HepG2 (cell line): ENCODE measurements around the gene HTRA3. TPM values are rescaled to one million over a fixed set of nuclear protein-coding genes. Genes with fewer than 3 reads are reported as not detected.

Source experiments
- ATAC-seq: fragments of 200-7000 bp; cut with Tn5 transposase; 3 replicates; pipeline ENCODE4 v1.9.1; 2020; ENCODE audit warnings: mild to moderate bottlenecking, moderate library complexity
- BruUV-seq: library from RNA; stranded (reverse); fragments of 400-500 nt; replicated peaks from 2 replicates; lab custom pipeline; 2021; lab: Mats Ljungman, UMichigan
- CTCF ChIA-PET: fragments of 300-600 bp; formaldehyde crosslinking; extraction: SDS; loops from one replicate; lab custom pipeline; 2021; ENCODE audit warnings: low total read pairs, inconsistent platforms, low intra/inter-chr PET ratio; lab: Yijun Ruan, JAX
- POLR2A ChIA-PET: fragments of 350-600 bp; sonication (Branson Sonifier 250); formaldehyde crosslinking; loops from one replicate; lab custom pipeline; 2020; ENCODE audit warnings: antibody characterized with exemption, inconsistent platforms; lab: Yijun Ruan, JAX
- DNase-seq: peaks from one replicate; pipeline ENCODE4 v3.0.0-alpha.2; 2015; ENCODE audit warnings: low spot score
- FAIRE-seq: peaks from 3 replicates; lab custom pipeline; 2011; peaks lifted over from hg19 to GRCh38; lab: Jason Lieb, UNC
- H2AFZ ChIP-seq: one replicate; pipeline ENCODE4 v1.6.1; 2011; ENCODE audit warnings: low read length, inconsistent platforms
- H3K27ac ChIP-seq: fragments of 300-600 bp; 3 replicates; pipeline ENCODE4 v1.8.0; 2011; ENCODE audit warnings: mixed run types, mild to moderate bottlenecking, mixed read lengths, low read length, inconsistent platforms; ENCODE audit not compliant: insufficient read depth; ENCODE audit errors: extremely low read length
- H3K27me3 ChIP-seq, 2 experiments: fragments of 200-600 bp in 1 of 2; 2 replicates in 1 of 2; 3 replicates in 1 of 2; pipeline versions ENCODE4 v1.6.0 to v1.8.0; 2011; ENCODE audit warnings: low read length in 2 of 2, mild to moderate bottlenecking in 2 of 2, moderate library complexity in 2 of 2, inconsistent platforms in 1 of 2; ENCODE audit not compliant: insufficient read depth in 2 of 2, control insufficient read depth in 1 of 2
- H3K36me3 ChIP-seq, 2 experiments: fragments of 200-600 bp in 1 of 2; replicated peaks in 1 of 2; 2 replicates in 1 of 2; 3 replicates in 1 of 2; pipeline versions ENCODE4 v1.5.1 to v1.8.0; 2011; ENCODE audit warnings: low read length in 2 of 2, inconsistent platforms in 1 of 2; ENCODE audit not compliant: insufficient read depth in 2 of 2, control insufficient read depth in 1 of 2
- H3K4me1 ChIP-seq: 2 replicates; pipeline ENCODE4 v1.5.1; 2012; ENCODE audit warnings: low read length, inconsistent platforms; ENCODE audit not compliant: insufficient read depth
- H3K4me2 ChIP-seq: 2 replicates; pipeline ENCODE4 v1.6.0; 2011; ENCODE audit warnings: low read depth, low read length, inconsistent platforms
- H3K4me3 ChIP-seq, 3 experiments: fragments of 200-600 bp in 1 of 3; sonication (generic), shearing (Covaris generic) in 1 of 3; replicated peaks in 1 of 3; 2 replicates each; pipeline ENCODE4 v1.5.1; 2011 to 2016; ENCODE audit warnings: low read length in 3 of 3, inconsistent platforms in 2 of 3, low read depth in 2 of 3, mild to moderate bottlenecking in 2 of 3, control low read depth in 1 of 3, mixed read lengths in 1 of 3; ENCODE audit not compliant: insufficient read depth in 1 of 3
- H3K79me2 ChIP-seq: one replicate; pipeline ENCODE4 v1.6.1; 2011; ENCODE audit warnings: low read length, inconsistent platforms; ENCODE audit not compliant: insufficient read depth
- H3K9ac ChIP-seq: 2 replicates; pipeline ENCODE4 v1.6.0; 2011; ENCODE audit warnings: mild to moderate bottlenecking, low read depth, low read length, inconsistent platforms; ENCODE audit not compliant: insufficient read depth
- H3K9me3 ChIP-seq: 2 replicates; pipeline ENCODE4 v1.5.1; 2012; ENCODE audit warnings: mild to moderate bottlenecking, low read length
- H4K20me1 ChIP-seq: 2 replicates; pipeline ENCODE4 v1.6.0; 2011; ENCODE audit warnings: inconsistent platforms, mild to moderate bottlenecking, low read length, moderate library complexity; ENCODE audit not compliant: insufficient read depth
- HIVEP1 ChIP-seq: sonication (generic); formaldehyde crosslinking; IDR thresholded peaks from 2 replicates; pipeline ENCODE4 v1.4.0; 2020; ENCODE audit warnings: mild to moderate bottlenecking, missing genetic modification reagents
- HOXA9 ChIP-seq: sonication (generic); formaldehyde crosslinking; IDR thresholded peaks from 2 replicates; pipeline ENCODE4 v1.8.1; 2022; ENCODE audit warnings: missing genetic modification reagents, mild to moderate bottlenecking, moderate library complexity, borderline replicate concordance
- SIN3B ChIP-seq: fragments of 150-350 bp; IDR thresholded peaks from 2 replicates; pipeline ENCODE4 v1.6.1; 2014; ENCODE audit warnings: low read length
- SMARCC2 ChIP-seq: fragments of 450-650 bp; IDR thresholded peaks from 2 replicates; pipeline ENCODE4 v1.6.1; 2017; ENCODE audit warnings: antibody characterized with exemption, mild to moderate bottlenecking
- SMC3 ChIP-seq: IDR thresholded peaks from 2 replicates; pipeline ENCODE4 v1.6.1; 2011; ENCODE audit warnings: low read length, improper control_type of control experiment
- ZNF224 ChIP-seq: sonication (generic); formaldehyde crosslinking; IDR thresholded peaks from 2 replicates; pipeline ENCODE4 v1.5.0; 2020; ENCODE audit warnings: mild to moderate bottlenecking, missing genetic modification reagents
- ZNF256 ChIP-seq: sonication (generic); formaldehyde crosslinking; conservative IDR thresholded peaks from 2 replicates; pipeline ENCODE4 v1.4.0; 2020; ENCODE audit warnings: missing genetic modification reagents
- ZNF431 ChIP-seq: sonication (generic); formaldehyde crosslinking; IDR thresholded peaks from 2 replicates; pipeline ENCODE4 v1.9.0; 2022; ENCODE audit warnings: missing genetic modification reagents, low read depth, mild to moderate bottlenecking, borderline replicate concordance
- ZNF878 ChIP-seq: sonication (generic); formaldehyde crosslinking; IDR thresholded peaks from 2 replicates; pipeline ENCODE4 v1.8.1; 2023; ENCODE audit warnings: mild to moderate bottlenecking, missing genetic modification reagents, moderate library complexity
- ZSCAN30 ChIP-seq: sonication (generic); formaldehyde crosslinking; IDR thresholded peaks from 2 replicates; pipeline ENCODE4 v1.5.0; 2020; ENCODE audit warnings: mild to moderate bottlenecking, missing genetic modification reagents
- WGBS: methylation state at CpG from one replicate; pipeline ENCODE4 v1.1.6; 2017; ENCODE audit warnings: low lambda C conversion rate; 5-methylcytosine and 5-hydroxymethylcytosine counted together
- in situ Hi-C: cut with HindIII; loops from 2 replicates; pipeline ENCODE4 v1.10.0; 2017; ENCODE audit warnings: low pct_unique_long_range_greater_than_20kb; ENCODE audit not compliant: extremely low pct_ligation_motif_present
- intact Hi-C: fragments of 100-400 bp; cut with micrococcal nuclease; formaldehyde crosslinking; loops from one replicate; pipeline ENCODE4 v1.10.0; 2022; ENCODE audit not compliant: unreplicated experiment
- polyA plus RNA-seq, 8 experiments: library from polyadenylated mRNA; depleted of rRNA in 3 of 8; stranded (reverse) in 7 of 8; unstranded in 1 of 8; fragments of >200 nt; fragmentation: Illumina TruSeq in 4 of 8; extraction: Trizol in 4 of 8; gene quantifications; 2 replicates each; pipeline versions ENCODE4 v1.2.1 to v1.2.3, GENCODE V29; 2011 to 2016; ENCODE audit warnings: low read depth in 4 of 8, missing spikeins in 1 of 8, mixed read lengths in 1 of 8; ENCODE audit not compliant: insufficient read depth in 1 of 8
- total RNA-seq, 5 experiments: library from RNA; depleted of rRNA; stranded (reverse); fragments of >200 nt; fragmentation: Illumina TruSeq; extraction: Trizol; gene quantifications; 2 replicates each; pipeline ENCODE4 v1.2.3, GENCODE V29; 2016; ENCODE audit warnings: low read depth in 1 of 5
- TF ChIP-seq, protein P1 (sequence below): sonication (generic); formaldehyde crosslinking; IDR thresholded peaks from 2 replicates; pipeline ENCODE4 v1.4.0; 2020; ENCODE audit warnings: missing genetic modification reagents
- TF ChIP-seq, protein P2 (sequence below): sonication (generic); formaldehyde crosslinking; IDR thresholded peaks from 2 replicates; pipeline ENCODE4 v1.4.0; 2020; ENCODE audit warnings: missing genetic modification reagents, mild to moderate bottlenecking, borderline replicate concordance
- TF ChIP-seq, protein P3 (sequence below): sonication (generic); formaldehyde crosslinking; IDR thresholded peaks from 2 replicates; pipeline ENCODE4 v1.4.0; 2020; ENCODE audit warnings: missing genetic modification reagents
- TF ChIP-seq, protein P4 (sequence below): IDR thresholded peaks from 2 replicates; pipeline ENCODE4 v1.6.1; 2018; ENCODE audit warnings: missing genetic modification reagents, mild to moderate bottlenecking, missing compliant biosample characterization
- TF ChIP-seq, protein P5 (sequence below): IDR thresholded peaks from 2 replicates; pipeline ENCODE4 v1.6.1; 2016; ENCODE audit warnings: low read depth

HTRA3 gene
- total and polyA plus RNA-seq, 2 of the 13 experiments (the other 11 are each of a cell fraction or from before 2014, with no cell fraction given) = 0.17 TPM; not detected in 1

DNA sequence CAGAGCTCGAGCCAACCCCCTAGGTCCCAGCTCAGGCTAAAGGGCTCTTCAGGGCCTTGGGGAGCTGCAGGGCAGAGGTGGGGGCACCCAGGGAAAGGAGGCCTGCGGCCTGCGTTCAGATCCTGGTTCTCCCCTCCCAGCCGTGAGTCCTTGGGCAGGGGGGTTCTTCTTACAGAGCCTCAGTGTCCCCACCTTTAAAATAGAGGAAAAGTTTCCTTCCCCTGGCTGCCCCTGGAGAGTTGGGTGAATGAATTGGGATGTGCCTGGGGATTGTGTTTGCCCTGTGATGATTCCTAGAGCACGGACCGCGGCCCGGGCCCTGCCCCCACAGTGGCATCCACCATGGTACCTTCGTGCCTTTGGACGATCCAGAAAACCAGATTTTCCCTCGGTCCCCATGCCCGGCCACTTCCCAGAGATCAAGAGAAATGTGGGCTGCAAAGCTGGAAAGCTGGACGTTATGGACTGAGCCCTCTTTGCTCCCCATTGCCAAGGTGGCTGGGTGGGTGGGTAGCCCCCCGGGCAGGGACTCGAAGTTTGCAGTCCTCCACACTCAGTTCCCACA, 11.4 kb downstream of the HTRA3 start:
- intact Hi-C loops (no loop called here), in situ Hi-C loops (no loop called here)
- BruUV-seq = no TSS peak
- POLR2A ChIA-PET = no interaction called here
- TF ChIP-seq, protein P1, sequence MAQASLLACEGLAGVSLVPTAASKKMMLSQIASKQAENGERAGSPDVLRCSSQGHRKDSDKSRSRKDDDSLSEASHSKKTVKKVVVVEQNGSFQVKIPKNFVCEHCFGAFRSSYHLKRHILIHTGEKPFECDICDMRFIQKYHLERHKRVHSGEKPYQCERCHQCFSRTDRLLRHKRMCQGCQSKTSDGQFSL (CRISPR knock-in tag) = no peak
- TF ChIP-seq SMC3 (no peak), ZNF256 (no peak), ZNF224 (no peak), ZNF431 (CRISPR knock-in tag) (no peak), SIN3B (no peak), HOXA9 (CRISPR knock-in tag) (no peak), ZSCAN30 (CRISPR knock-in tag) (no peak), SMARCC2 (no peak), ZNF878 (no peak), HIVEP1 (CRISPR knock-in tag) (no peak)
- TF ChIP-seq, protein P2, sequence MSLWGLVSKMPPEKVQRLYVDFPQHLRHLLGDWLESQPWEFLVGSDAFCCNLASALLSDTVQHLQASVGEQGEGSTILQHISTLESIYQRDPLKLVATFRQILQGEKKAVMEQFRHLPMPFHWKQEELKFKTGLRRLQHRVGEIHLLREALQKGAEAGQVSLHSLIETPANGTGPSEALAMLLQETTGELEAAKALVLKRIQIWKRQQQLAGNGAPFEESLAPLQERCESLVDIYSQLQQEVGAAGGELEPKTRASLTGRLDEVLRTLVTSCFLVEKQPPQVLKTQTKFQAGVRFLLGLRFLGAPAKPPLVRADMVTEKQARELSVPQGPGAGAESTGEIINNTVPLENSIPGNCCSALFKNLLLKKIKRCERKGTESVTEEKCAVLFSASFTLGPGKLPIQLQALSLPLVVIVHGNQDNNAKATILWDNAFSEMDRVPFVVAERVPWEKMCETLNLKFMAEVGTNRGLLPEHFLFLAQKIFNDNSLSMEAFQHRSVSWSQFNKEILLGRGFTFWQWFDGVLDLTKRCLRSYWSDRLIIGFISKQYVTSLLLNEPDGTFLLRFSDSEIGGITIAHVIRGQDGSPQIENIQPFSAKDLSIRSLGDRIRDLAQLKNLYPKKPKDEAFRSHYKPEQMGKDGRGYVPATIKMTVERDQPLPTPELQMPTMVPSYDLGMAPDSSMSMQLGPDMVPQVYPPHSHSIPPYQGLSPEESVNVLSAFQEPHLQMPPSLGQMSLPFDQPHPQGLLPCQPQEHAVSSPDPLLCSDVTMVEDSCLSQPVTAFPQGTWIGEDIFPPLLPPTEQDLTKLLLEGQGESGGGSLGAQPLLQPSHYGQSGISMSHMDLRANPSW (CRISPR knock-in tag) = no peak
- TF ChIP-seq, protein P3, sequence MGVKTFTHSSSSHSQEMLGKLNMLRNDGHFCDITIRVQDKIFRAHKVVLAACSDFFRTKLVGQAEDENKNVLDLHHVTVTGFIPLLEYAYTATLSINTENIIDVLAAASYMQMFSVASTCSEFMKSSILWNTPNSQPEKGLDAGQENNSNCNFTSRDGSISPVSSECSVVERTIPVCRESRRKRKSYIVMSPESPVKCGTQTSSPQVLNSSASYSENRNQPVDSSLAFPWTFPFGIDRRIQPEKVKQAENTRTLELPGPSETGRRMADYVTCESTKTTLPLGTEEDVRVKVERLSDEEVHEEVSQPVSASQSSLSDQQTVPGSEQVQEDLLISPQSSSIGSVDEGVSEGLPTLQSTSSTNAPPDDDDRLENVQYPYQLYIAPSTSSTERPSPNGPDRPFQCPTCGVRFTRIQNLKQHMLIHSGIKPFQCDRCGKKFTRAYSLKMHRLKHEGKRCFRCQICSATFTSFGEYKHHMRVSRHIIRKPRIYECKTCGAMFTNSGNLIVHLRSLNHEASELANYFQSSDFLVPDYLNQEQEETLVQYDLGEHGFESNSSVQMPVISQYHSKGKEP (CRISPR knock-in tag) = no peak
- TF ChIP-seq, protein P4, sequence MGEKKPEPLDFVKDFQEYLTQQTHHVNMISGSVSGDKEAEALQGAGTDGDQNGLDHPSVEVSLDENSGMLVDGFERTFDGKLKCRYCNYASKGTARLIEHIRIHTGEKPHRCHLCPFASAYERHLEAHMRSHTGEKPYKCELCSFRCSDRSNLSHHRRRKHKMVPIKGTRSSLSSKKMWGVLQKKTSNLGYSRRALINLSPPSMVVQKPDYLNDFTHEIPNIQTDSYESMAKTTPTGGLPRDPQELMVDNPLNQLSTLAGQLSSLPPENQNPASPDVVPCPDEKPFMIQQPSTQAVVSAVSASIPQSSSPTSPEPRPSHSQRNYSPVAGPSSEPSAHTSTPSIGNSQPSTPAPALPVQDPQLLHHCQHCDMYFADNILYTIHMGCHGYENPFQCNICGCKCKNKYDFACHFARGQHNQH = no peak
- TF ChIP-seq, protein P5, sequence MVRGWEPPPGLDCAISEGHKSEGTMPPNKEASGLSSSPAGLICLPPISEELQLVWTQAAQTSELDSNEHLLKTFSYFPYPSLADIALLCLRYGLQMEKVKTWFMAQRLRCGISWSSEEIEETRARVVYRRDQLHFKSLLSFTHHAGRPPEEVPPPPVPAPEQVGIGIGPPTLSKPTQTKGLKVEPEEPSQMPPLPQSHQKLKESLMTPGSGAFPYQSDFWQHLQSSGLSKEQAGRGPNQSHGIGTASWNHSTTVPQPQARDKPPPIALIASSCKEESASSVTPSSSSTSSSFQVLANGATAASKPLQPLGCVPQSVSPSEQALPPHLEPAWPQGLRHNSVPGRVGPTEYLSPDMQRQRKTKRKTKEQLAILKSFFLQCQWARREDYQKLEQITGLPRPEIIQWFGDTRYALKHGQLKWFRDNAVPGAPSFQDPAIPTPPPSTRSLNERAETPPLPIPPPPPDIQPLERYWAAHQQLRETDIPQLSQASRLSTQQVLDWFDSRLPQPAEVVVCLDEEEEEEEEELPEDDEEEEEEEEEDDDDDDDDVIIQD = no peak
- no peak overlapping the region for H3K9ac ChIP-seq
- H3K4me1 ChIP-seq = no peaks in the 10 kb centered on the region
- no peaks in the 10 kb centered on the region for H3K9me3 ChIP-seq
- H3K27me3 ChIP-seq = peaks cover 11 to 83% of the 10 kb centered on the region in 2 experiments
- no peaks in the 10 kb centered on the region for H3K36me3 ChIP-seq
- no peak overlapping the region for H3K4me3 ChIP-seq
- ATAC-seq = no peak
- no peak for FAIRE-seq
- H2AFZ ChIP-seq = no peak overlapping the region
- H3K79me2 ChIP-seq = no peaks in the 10 kb centered on the region
- no peak overlapping the region for H3K4me2 ChIP-seq
- CTCF ChIA-PET = no interaction called here
- 51% methylated on average over 12 of the region's 15 CpGs for WGBS
- no peak overlapping the region for H3K27ac ChIP-seq
- H4K20me1 ChIP-seq = no peaks in the 10 kb centered on the region
- no peak for DNase-seq
